Measurements from ENCODE around the gene BTG3.

The BTG3 gene

DNA sequence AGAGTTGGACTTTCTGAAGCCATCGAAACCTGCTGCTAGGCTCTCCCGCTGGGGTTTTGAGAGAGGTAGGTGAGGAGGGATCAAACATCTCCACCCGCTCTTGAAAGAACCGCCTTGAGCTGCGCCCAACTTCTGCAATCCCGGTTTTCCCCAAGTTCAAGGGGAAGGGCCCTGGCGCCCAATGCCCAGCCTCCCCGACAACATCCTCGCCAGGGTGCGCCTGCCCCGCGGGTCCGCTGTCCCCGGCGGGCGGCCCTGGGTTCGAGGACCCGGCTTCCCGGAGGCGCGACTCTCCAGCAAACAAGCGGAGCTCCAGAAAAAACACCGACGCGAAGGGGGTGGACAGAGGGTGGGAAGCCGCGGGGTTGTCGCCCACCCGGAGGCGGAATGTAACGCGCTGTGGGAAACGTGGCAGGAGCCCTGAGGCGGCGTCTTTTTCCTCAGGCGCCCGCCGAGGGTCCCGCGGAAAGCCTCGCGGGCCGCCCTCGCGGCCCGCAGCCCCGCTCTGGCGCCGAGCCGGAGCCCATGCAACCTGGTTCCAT lies 607 bp downstream of the BTG3 start:
- TF ChIP-seq, protein P1, sequence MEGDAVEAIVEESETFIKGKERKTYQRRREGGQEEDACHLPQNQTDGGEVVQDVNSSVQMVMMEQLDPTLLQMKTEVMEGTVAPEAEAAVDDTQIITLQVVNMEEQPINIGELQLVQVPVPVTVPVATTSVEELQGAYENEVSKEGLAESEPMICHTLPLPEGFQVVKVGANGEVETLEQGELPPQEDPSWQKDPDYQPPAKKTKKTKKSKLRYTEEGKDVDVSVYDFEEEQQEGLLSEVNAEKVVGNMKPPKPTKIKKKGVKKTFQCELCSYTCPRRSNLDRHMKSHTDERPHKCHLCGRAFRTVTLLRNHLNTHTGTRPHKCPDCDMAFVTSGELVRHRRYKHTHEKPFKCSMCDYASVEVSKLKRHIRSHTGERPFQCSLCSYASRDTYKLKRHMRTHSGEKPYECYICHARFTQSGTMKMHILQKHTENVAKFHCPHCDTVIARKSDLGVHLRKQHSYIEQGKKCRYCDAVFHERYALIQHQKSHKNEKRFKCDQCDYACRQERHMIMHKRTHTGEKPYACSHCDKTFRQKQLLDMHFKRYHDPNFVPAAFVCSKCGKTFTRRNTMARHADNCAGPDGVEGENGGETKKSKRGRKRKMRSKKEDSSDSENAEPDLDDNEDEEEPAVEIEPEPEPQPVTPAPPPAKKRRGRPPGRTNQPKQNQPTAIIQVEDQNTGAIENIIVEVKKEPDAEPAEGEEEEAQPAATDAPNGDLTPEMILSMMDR (IDR thresholded peaks at IDR 0.05; ENCODE audit: insufficient read depth, low read depth, low read length, missing control alignments): no peak
- peak overlapping the region; percentile 72 for H3K4me3 ChIP-seq (ENCODE audit: low read depth, low read length)
- peak; percentile 31 for DNase-seq (ENCODE audit: low read depth)

DNA sequence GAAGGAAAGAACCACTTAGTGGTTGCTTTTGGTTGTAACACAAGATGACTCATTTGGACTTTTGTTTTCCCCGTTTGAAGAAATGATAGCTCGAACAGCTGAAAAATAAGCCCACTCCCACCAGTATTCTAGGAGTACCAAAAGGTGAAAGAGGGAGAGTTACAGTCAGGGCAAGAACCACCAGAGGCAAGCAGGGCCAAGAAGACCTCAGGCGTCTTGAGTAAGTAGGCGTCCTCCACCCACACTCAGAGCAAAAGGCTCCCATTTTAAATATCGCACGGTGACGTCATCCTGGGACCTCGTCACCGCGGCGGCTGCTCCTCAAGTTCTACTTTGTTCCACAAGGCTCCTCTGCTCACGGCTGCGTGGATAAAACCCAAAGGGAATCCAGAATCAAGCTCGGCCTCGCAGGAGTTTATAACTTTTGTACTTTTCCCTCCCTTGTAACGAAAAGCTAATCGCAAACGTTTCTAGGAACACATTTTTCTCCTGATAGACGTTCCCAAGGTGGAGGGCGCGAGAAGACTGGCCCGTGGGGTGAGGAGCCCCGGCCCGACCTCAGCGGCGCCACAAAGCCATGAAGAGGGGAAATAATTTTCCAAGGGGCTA lies 1.2 kb downstream of the BTG3 start:
- peak overlapping the region; percentile 72 for H3K4me3 ChIP-seq (ENCODE audit: low read depth, low read length)
- DNase-seq (ENCODE audit: low read depth): peak; percentile 86
- TF ChIP-seq, protein P1 (IDR thresholded peaks at IDR 0.05; ENCODE audit: insufficient read depth, low read depth, low read length, missing control alignments): no peak

DNA sequence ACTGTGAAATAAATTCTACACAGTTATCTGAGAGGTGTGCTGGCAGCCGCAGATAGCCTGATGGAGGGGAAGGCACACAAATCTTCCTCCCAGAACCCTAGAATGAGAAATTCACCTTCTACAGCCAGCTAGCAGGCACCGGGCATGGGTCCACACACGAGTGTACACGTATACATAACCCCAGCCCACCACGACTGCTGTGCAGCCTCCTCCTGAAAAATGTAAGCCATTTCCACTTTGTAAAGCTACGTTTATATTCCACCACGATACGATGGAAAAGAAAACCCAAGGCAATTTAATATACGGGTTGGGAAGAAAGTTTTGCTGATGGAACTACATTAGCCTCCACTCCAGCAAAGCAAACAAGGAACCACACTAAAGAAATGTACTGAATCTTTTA lies 1.8 kb downstream of the BTG3 start:
- peak overlapping the region; percentile 72 for H3K4me3 ChIP-seq (ENCODE audit: low read depth, low read length)
- no peak for DNase-seq (ENCODE audit: low read depth)
- TF ChIP-seq, protein P1 (IDR thresholded peaks at IDR 0.05; ENCODE audit: insufficient read depth, low read depth, low read length, missing control alignments): no peak

DNA sequence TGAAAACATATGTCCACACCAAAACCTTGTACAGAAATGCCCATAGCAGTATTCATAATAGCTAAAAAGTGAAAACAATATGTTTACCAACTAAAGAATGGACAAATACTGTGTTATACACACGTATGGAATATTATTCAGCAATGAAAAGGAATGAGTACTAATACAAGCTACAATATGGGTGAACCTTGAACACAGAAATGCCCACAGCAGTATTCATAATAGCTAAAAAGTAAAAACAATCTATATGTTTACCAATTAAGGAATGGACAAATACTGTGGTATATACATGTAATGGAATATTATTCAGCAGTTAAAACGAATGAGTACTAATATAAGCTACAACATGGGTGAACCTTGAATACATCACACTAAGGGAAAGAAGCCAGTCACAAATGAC lies 3.0 kb downstream of the BTG3 start:
- H3K4me3 ChIP-seq (ENCODE audit: low read depth, low read length): no peak overlapping the region
- DNase-seq (ENCODE audit: low read depth): no peak
- TF ChIP-seq, protein P1 (IDR thresholded peaks at IDR 0.05; ENCODE audit: insufficient read depth, low read depth, low read length, missing control alignments): no peak

DNA sequence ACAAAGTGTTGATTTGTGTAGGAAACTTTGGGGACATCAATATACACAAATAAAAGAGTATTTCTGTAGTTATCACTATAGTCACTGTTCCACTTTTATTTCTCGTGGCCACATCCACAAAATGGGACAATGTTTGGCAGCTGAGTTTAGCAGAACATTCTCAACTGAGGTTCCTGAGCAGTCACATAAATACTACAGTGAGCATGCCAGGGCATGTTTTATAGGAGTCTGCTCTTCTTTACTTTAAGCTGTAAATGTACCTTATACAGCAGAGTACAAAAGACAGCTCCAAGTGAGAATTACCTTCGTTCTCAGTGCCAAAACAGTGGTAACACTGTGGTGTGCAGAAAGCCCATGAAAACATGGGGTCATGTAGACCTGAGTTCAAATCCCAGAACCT lies 5.0 kb downstream of the BTG3 start:
- TF ChIP-seq, protein P1 (IDR thresholded peaks at IDR 0.05; ENCODE audit: insufficient read depth, low read depth, low read length, missing control alignments): no peak
- no peak overlapping the region for H3K4me3 ChIP-seq (ENCODE audit: low read depth, low read length)
- DNase-seq (ENCODE audit: low read depth): no peak

DNA sequence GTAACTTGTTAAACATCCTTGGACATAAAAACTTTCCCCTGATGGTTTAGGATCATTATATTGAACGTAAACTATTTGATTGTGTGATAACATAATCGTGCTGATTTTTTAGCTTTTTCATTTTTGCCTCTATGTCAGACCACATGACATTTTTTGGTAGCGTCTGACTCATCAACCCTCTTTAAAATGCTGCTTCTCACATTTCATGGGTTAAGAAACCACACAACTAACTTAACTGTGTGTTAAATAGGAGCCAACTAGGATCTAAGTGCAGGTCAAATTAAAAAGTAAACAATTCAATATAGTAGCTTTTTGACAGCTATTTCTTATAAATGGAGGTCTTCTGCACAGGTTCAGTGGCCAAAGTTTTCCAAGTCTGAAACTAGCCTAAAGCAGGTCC lies 9.8 kb downstream of the BTG3 start:
- TF ChIP-seq, protein P1 (IDR thresholded peaks at IDR 0.05; ENCODE audit: insufficient read depth, low read depth, low read length, missing control alignments): no peak
- no peak for DNase-seq (ENCODE audit: low read depth)
- H3K4me3 ChIP-seq (ENCODE audit: low read depth, low read length): no peak overlapping the region

DNA sequence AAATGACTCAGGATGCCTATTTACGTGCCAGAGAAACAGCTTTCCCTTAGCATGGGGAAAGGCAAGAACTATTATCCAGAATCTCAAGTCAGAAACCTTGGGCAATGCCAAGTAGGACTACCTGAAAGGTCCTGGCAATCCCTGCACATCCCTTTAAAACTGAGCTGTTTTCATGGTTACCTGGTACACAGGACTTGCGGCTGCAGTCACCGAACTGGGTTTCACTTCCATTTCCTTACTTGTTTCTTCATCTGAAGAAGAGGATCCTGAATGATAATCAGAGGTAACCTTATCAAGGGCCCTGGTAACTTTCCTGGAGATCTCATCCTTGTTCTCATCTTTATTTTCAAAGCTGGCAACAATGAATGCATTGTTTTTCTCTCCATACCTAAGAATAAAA lies 14.3 kb downstream of the BTG3 start:
- DNase-seq (ENCODE audit: low read depth): peak; percentile 52
- TF ChIP-seq, protein P1 (IDR thresholded peaks at IDR 0.05; ENCODE audit: insufficient read depth, low read depth, low read length, missing control alignments): no peak
- no peak overlapping the region for H3K4me3 ChIP-seq (ENCODE audit: low read depth, low read length)

All from GM12865 (cell line).